Cardiac fibroblast (primary cell): ENCODE measurements around the gene ATP1A4.

ENCODE experiments used
- DNase-seq, 2 donors: peaks; one replicate each; pipeline versions ENCODE4 v3.0.0 to v3.0.0-alpha.2; 2010; ENCODE audit warnings: low read depth in 2 of 2
- H3K4me3 ChIP-seq, 2 donors: replicated peaks in 1 of 2; 1 replicate in 1 of 2; 2 replicates in 1 of 2; pipeline ENCODE4 v1.5.1; 2011; ENCODE audit warnings: low read depth in 2 of 2, low read length in 2 of 2, mild to moderate bottlenecking in 2 of 2, moderate library complexity in 1 of 2
- TF ChIP-seq, protein P1 (sequence below): IDR thresholded peaks from one replicate; pipeline ENCODE4 v1.5.1; 2011; ENCODE audit warnings: low read depth, mild to moderate bottlenecking, low read length, inconsistent platforms

ATP1A4 gene

DNA sequence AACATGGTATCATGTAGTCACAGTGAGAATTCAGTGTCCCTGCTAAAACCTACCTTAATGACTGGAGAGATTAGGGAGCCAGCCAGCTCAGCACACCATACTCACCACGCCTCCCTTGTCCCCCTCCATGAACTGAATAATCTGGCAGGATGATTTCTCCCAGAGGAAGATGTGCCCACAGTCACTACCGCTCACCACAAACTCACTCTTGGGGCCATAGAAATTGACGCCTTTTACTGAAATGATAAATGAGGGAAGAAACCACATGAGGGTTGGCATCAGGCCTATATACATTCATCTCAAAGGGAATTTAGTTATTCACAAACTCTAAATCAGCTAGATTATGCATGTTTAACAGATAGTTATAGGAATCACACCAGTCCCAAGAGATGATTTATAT, 71.1 kb downstream of the ATP1A4 start:
- TF ChIP-seq, protein P1, sequence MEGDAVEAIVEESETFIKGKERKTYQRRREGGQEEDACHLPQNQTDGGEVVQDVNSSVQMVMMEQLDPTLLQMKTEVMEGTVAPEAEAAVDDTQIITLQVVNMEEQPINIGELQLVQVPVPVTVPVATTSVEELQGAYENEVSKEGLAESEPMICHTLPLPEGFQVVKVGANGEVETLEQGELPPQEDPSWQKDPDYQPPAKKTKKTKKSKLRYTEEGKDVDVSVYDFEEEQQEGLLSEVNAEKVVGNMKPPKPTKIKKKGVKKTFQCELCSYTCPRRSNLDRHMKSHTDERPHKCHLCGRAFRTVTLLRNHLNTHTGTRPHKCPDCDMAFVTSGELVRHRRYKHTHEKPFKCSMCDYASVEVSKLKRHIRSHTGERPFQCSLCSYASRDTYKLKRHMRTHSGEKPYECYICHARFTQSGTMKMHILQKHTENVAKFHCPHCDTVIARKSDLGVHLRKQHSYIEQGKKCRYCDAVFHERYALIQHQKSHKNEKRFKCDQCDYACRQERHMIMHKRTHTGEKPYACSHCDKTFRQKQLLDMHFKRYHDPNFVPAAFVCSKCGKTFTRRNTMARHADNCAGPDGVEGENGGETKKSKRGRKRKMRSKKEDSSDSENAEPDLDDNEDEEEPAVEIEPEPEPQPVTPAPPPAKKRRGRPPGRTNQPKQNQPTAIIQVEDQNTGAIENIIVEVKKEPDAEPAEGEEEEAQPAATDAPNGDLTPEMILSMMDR: no peak
- no peak for DNase-seq
- no peak overlapping the region for H3K4me3 ChIP-seq

DNA sequence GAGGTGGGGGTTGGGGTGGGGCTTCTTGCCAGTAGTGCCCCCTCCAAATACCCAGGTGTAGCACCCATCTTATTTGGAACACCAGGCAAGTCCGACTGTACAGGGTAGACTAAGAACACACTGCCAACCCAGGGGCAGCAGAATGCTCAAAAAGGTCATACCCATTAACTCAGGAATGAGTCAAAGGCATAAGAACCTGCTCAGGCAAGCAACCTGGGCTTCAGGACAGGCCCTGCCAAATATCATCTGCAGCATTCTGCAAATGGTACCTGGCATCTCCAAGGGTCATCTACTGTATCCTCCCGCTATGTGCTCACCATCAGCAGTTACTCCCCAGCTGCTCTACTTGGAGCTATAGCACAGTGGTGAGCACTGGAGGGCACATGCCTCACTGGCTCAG, 73.2 kb downstream of the ATP1A4 start:
- TF ChIP-seq, protein P1: no peak
- no peak overlapping the region for H3K4me3 ChIP-seq
- DNase-seq: no peak

DNA sequence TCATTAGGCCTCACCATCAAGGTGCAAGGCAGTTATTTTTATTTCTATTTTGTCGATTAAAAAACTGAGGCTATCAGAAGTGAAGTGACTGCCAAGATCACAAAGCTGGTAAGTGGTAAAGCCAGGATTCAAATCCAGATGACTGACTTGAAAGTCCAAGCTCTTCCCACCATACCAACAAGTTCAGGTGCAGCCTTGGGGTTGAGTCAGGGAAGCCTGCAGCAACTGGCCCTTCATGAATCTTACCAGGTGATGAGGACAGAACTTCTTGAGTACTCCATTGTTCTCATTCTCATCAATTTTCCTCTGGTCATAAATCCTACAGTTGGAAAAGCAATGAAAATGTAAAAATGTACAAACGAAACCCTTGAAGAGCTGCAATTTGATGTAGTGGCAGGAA, 73.9 kb downstream of the ATP1A4 start:
- DNase-seq: no peak
- H3K4me3 ChIP-seq: no peak overlapping the region
- TF ChIP-seq, protein P1: no peak

DNA sequence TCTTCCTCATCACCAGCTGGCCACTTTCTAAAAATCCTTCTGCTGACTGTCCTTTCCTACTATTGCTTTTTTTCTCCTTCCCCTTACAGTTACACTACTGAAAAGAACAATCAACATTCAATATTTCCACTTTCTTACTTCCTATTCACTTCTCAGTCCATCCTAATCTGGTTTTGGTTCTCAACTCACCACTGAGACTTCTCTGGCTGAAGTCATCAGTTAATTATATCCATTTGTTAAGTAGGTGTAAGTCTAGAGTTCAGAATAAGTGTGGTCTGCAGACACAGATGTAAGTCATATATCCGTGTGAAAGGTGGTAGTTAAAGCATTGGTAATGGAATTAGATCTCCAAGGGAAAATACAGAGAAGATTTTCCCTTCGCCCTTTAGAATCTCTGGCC, 75.2 kb downstream of the ATP1A4 start:
- no peak overlapping the region for H3K4me3 ChIP-seq
- TF ChIP-seq, protein P1: no peak
- DNase-seq: no peak

DNA sequence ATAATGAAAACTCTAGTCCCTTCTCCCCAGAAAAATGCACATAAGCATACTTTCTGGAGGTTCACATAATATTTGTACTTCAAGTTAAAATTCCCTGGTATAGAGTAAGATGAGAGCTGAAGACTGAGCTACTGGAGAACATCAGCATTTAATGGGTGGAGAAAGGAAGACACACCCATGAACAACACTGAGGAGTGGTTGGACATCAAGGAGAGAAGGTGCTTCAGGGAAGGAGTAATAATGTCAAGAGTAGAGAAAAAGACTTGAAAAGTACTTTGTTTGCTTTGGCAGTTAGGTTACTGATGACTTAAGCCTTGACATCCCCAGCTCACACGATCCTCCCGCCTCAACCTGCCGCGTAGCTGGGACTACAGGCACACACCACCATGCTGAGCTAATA, 75.6 kb downstream of the ATP1A4 start:
- no peak overlapping the region for H3K4me3 ChIP-seq
- TF ChIP-seq, protein P1: no peak
- DNase-seq: no peak

DNA sequence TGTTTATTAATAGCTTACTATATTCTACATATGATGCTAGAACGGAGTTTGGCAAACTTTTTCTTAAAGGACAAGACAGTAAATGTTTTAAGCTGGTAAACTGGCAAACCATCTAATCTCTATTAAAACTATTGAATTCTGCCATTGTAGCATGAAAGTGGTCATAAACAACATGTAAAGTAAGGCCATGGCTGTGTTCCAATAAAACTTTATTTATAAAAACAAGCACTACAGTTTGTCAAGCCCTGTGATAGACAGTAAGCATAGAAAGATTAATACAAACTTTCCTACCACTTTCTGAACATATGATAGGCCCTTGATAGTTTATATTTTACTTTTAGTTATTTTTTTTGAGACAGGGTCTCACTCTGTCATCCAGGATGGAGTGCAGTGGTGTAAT, 76.2 kb downstream of the ATP1A4 start:
- no peak for DNase-seq
- no peak overlapping the region for H3K4me3 ChIP-seq
- TF ChIP-seq, protein P1: no peak

DNA sequence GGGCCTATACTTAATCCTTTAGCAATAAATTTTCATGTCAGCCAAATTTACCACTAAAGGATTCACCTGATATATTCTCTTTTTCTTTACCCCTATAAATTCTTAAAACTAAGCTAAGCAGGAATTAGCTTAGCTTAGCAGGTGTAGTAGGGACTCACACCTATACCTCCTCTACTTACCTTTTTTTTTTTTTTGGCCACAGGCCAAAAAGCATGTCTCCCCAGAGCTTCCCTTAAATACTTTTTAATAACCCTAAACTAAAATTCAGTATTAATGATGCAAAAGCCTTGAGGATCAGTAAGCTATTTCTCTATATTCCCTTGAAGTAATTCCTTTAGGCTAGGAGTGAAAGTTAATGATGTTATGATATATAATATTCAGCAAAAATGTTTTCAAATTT, 77.0 kb downstream of the ATP1A4 start:
- no peak overlapping the region for H3K4me3 ChIP-seq
- TF ChIP-seq, protein P1: no peak
- no peak for DNase-seq
